K562 (cell line): Measurements from ENCODE around the gene KAZN. TPM values are rescaled to one million over a fixed set of nuclear protein-coding genes. Genes with fewer than 3 reads are reported as not detected.

ENCODE experiments used
- ATAC-seq: fragments of 200-7000 bp; cut with Tn5 transposase; 3 replicates; pipeline ENCODE4 v1.9.1; 2020; ENCODE audit warnings: moderate library complexity
- BruUV-seq: library from RNA; stranded (reverse); fragments of 400-500 nt; replicated peaks from 2 replicates; lab custom pipeline; 2021; lab: Mats Ljungman, UMichigan
- CTCF ChIA-PET: fragments of 300-600 bp; formaldehyde crosslinking; extraction: SDS; loops from one replicate; lab custom pipeline; 2021; ENCODE audit warnings: low intra/inter-chr PET ratio; lab: Yijun Ruan, JAX
- POLR2A ChIA-PET: fragments of 300-600, 350-650 bp; sonication (Branson Sonifier 250); formaldehyde crosslinking; extraction: SDS; loops from one replicate; lab custom pipeline; 2021; ENCODE audit warnings: antibody characterized with exemption, inconsistent platforms; lab: Yijun Ruan, JAX
- DNase-seq, 4 experiments: peaks; one replicate each; pipeline versions ENCODE4 v3.0.0 to v3.0.0-alpha.2; 2011 to 2018; ENCODE audit warnings: low spot score in 3 of 4, mixed read lengths in 3 of 4; ENCODE audit errors: extremely low read depth in 1 of 4
- FAIRE-seq: peaks from 2 replicates; lab custom pipeline; 2011; peaks lifted over from hg19 to GRCh38; lab: Jason Lieb, UNC
- H2AFZ ChIP-seq: 2 replicates; pipeline ENCODE4 v1.6.0; 2011; ENCODE audit warnings: low read depth, low read length, control low read depth, inconsistent platforms
- H3K27ac ChIP-seq: fragments of 200-600 bp; 3 replicates; pipeline ENCODE4 v1.8.0; 2011; ENCODE audit warnings: low read depth, mild to moderate bottlenecking, control low read depth, inconsistent platforms, low read length, moderate library complexity, mixed read lengths; ENCODE audit errors: extremely low read depth
- H3K27me3 ChIP-seq, 2 experiments: fragments of 300-600 bp in 1 of 2; 2 replicates in 1 of 2; 3 replicates in 1 of 2; pipeline versions ENCODE4 v1.6.0 to v1.8.0; 2011; ENCODE audit warnings: inconsistent platforms in 2 of 2, low read length in 2 of 2, mild to moderate bottlenecking in 1 of 2, mixed read lengths in 1 of 2, moderate library complexity in 1 of 2; ENCODE audit not compliant: control insufficient read depth in 2 of 2, insufficient read depth in 2 of 2
- H3K36me3 ChIP-seq: fragments of 300-600 bp; 3 replicates; pipeline ENCODE4 v1.8.0; 2011; ENCODE audit warnings: mild to moderate bottlenecking, low read length, inconsistent platforms; ENCODE audit not compliant: control insufficient read depth, insufficient read depth
- H3K4me1 ChIP-seq, 2 experiments: fragments of 200-600 bp in 1 of 2; replicated peaks in 1 of 2; 2 replicates in 1 of 2; 3 replicates in 1 of 2; pipeline versions ENCODE4 v1.5.1 to v1.8.0; 2011; ENCODE audit warnings: inconsistent platforms in 2 of 2, low read length in 2 of 2, mild to moderate bottlenecking in 1 of 2, mixed read lengths in 1 of 2, moderate library complexity in 1 of 2; ENCODE audit not compliant: control insufficient read depth in 2 of 2, insufficient read depth in 2 of 2
- H3K4me2 ChIP-seq: 2 replicates; pipeline ENCODE4 v1.6.1; 2011; ENCODE audit warnings: low read length, control low read depth, inconsistent platforms, mixed read lengths; ENCODE audit not compliant: insufficient read depth
- H3K4me3 ChIP-seq: fragments of 200-600 bp; sonication (generic), shearing (Covaris generic); 2 replicates; pipeline ENCODE4 v1.5.1; 2016; ENCODE audit warnings: control low read depth, inconsistent platforms
- H3K79me2 ChIP-seq: fragments of 200-600 bp; 3 replicates; pipeline ENCODE4 v1.8.0; 2011; ENCODE audit warnings: low read length, inconsistent platforms; ENCODE audit not compliant: control insufficient read depth, insufficient read depth
- H3K9ac ChIP-seq, 2 experiments: 2 replicates each; pipeline versions ENCODE4 v1.6.0 to v1.6.1; 2011; ENCODE audit warnings: low read depth in 2 of 2, low read length in 2 of 2, control low read depth in 1 of 2, inconsistent platforms in 1 of 2, mild to moderate bottlenecking in 1 of 2, mixed read lengths in 1 of 2; ENCODE audit not compliant: insufficient read depth in 1 of 2
- H3K9me1 ChIP-seq: one replicate; pipeline ENCODE4 v1.6.0; 2011; ENCODE audit warnings: inconsistent platforms, mild to moderate bottlenecking, low read length, moderate library complexity; ENCODE audit not compliant: control insufficient read depth, insufficient read depth
- H3K9me3 ChIP-seq: replicated peaks from 2 replicates; pipeline ENCODE4 v1.5.1; 2011; ENCODE audit warnings: low read depth, low read length, inconsistent platforms; ENCODE audit not compliant: control insufficient read depth, insufficient read depth
- H4K20me1 ChIP-seq: replicated peaks from 2 replicates; pipeline ENCODE4 v1.6.1; 2011; ENCODE audit warnings: low read length, inconsistent platforms, mixed read lengths; ENCODE audit not compliant: control insufficient read depth, insufficient read depth
- E2F3 ChIP-seq: fragments of 250-450 bp; sonication (Bioruptor Pico); IDR thresholded peaks from 2 replicates; pipeline ENCODE4 v1.4.0; 2020; ENCODE audit warnings: mild to moderate bottlenecking
- E2F5 ChIP-seq: sonication (generic); formaldehyde crosslinking; IDR thresholded peaks from 2 replicates; pipeline ENCODE4 v1.8.0; 2022; ENCODE audit warnings: mild to moderate bottlenecking, missing genetic modification reagents
- HDAC6 ChIP-seq: IDR thresholded peaks from 2 replicates; pipeline ENCODE4 v1.6.1; 2012; ENCODE audit warnings: low read depth, mild to moderate bottlenecking, control low read depth, inconsistent platforms, low read length, moderate library complexity
- KAT7 ChIP-seq: sonication (generic); formaldehyde crosslinking; IDR thresholded peaks from 2 replicates; pipeline ENCODE4 v1.8.0; 2022; ENCODE audit warnings: missing genetic modification reagents, mild to moderate bottlenecking, borderline replicate concordance
- NR3C1 ChIP-seq: sonication (generic); formaldehyde crosslinking; IDR thresholded peaks from 2 replicates; pipeline ENCODE4 v1.8.1; 2022; ENCODE audit warnings: missing genetic modification reagents
- TAF7 ChIP-seq: fragments of 450-650 bp; IDR thresholded peaks from 2 replicates; pipeline ENCODE4 v1.6.1; 2016; ENCODE audit warnings: missing genetic modification characterization, missing compliant biosample characterization
- TBP ChIP-seq: optimal IDR thresholded peaks from 2 replicates; pipeline ENCODE3; 2011; ENCODE audit warnings: low read depth, low read length, improper control_type of control experiment
- ZEB2 ChIP-seq: fragments of 450-650 bp; IDR thresholded peaks from 2 replicates; pipeline ENCODE4 v1.6.1; 2016
- ZNF445 ChIP-seq: fragments of 250-450 bp; sonication (Bioruptor Pico); IDR thresholded peaks from 2 replicates; pipeline ENCODE4 v1.4.0; 2020; ENCODE audit warnings: low read depth, mild to moderate bottlenecking, moderate library complexity
- ZNF586 ChIP-seq: fragments of 450-650 bp; formaldehyde crosslinking; conservative IDR thresholded peaks from 2 replicates; pipeline ENCODE4 v1.4.0; 2020; ENCODE audit warnings: mild to moderate bottlenecking, moderate library complexity
- WGBS: fragments of 100-300 bp; shearing (Covaris generic); methylation state at CpG from one replicate; pipeline ENCODE4 v1.1.6; 2016; ENCODE audit warnings: low coverage, mixed read lengths; ENCODE audit not compliant: insufficient coverage; ENCODE audit errors: missing lambda C conversion rate; 5-methylcytosine and 5-hydroxymethylcytosine counted together
- in situ Hi-C: fragments of 300-500 bp; cut with MboI; formaldehyde crosslinking; loops from 4 replicates; pipeline ENCODE4 v1.15.0; 2018; ENCODE audit warnings: inconsistent platforms, mixed read lengths
- intact Hi-C: fragments of 100-400 bp; cut with micrococcal nuclease; formaldehyde crosslinking; loops from 2 replicates; pipeline ENCODE4 v1.14.2; 2022
- polyA plus RNA-seq, 8 experiments: library from polyadenylated mRNA; depleted of rRNA in 4 of 8; stranded (reverse) in 5 of 8; unstranded in 3 of 8; fragments of >200 nt; fragmentation: Nextera tagmentation in 2 of 8; fragmentation: Illumina TruSeq in 1 of 8; extraction: Ambion mirVana in 2 of 8; extraction: Trizol in 1 of 8; gene quantifications; 2 replicates each; pipeline versions ENCODE4 v1.2.1 to v1.2.3, GENCODE V29; 2011 to 2014; ENCODE audit warnings: inconsistent platforms in 1 of 8, missing spikeins in 1 of 8
- total RNA-seq, 7 experiments: library from RNA; depleted of rRNA in 6 of 7; stranded (reverse); fragments of >200 nt in 6 of 7; fragmentation: Illumina TruSeq in 2 of 7; extraction: Trizol in 2 of 7; gene quantifications; 2 replicates each; pipeline versions ENCODE4 v1.2.1 to v1.2.3, GENCODE V29; 2011 to 2021; ENCODE audit warnings: low replicate concordance in 1 of 7

Gene KAZN
- total and polyA plus RNA-seq, 9 of the 15 experiments (the other 6 are each of a cell fraction or from before 2014, with no cell fraction given): 2.1 to 21.6 (median 5.4) TPM

DNA sequence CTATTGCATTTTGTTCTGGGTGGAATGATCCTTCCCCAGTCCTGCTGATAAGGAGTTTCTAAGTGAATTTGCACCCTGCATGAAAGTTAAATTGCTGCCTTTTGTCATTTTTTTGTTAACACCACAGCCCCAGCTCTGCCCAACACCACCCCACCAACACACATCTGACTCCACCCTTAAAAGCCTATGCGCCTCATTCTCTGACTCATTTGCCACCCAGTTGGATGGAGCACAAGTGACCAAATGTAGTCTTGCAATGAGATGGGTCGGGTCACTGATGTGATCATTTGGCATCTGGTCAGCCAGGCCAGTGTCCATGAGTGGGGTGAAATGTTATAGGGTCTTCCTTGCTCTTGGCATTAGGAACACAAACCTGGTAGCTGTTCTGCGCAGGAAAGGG, 256.8 kb downstream of the KAZN start:
- no peak overlapping the region for H3K27ac ChIP-seq

DNA sequence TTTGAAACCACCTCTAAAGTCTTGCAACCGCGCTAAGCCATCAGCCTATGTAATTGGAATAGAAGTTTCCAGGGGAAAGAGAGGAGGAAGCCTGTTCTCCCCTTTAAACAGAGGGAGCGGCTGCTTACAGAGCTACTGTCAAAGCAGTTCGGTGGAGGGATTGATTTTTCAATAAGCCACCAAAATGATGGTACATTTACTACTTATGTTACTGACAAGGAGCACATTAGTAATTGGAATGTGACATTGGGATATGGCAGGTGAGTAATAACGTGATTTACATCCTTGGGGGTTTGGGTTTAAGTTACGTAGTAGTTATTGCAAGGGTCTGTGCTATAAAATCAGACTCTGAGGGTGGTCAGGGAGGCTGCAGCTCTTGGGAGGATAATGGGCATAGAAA, 257.3 kb downstream of the KAZN start:
- FAIRE-seq (no peak), DNase-seq (no peak), ATAC-seq (no peak)
- Histone ChIP-seq H3K9me1 (no peaks in the 10 kb centered on the region), H3K27me3 (peaks cover 60 to 65% of the 10 kb centered on the region in 2 experiments), H3K36me3 (no peaks in the 10 kb centered on the region), H3K79me2 (no peaks in the 10 kb centered on the region), H3K4me1 (no peaks in the 10 kb centered on the region; a peak in 3 of 5 replicates), H3K4me3 (no peak overlapping the region), H3K27ac (no peak overlapping the region), H3K9ac (no peak overlapping the region), H4K20me1 (no peaks in the 10 kb centered on the region), H3K9me3 (no peaks in the 10 kb centered on the region), H3K4me2 (no peak overlapping the region), H2AFZ (no peak overlapping the region)
- ChIA-PET CTCF (no interaction called here), POLR2A (interaction anchor here (0.6 to 1.4 kb wide), 3 partner anchors 10 to 17 kb away, joined by 3 to 4 read pairs (median 3); no protein-coding TSS in a partner anchor)
- in situ Hi-C loops (loop anchor here (25.0 kb wide), 1 partner anchor 744 kb away; no protein-coding TSS in a partner anchor), intact Hi-C loops (no loop called here)
- 12% methylated on average over 6 of the region's 6 CpGs for WGBS
- no TSS peak for BruUV-seq
- TF ChIP-seq ZEB2 (no peak), KAT7 (CRISPR knock-in tag) (no peak), ZNF586 (no peak), NR3C1 (no peak)

More for the DNA sequence above, 256.8 kb downstream of the KAZN start:
- H3K27me3 ChIP-seq: peaks cover 60 to 65% of the 10 kb centered on the region in 2 experiments
- no peaks in the 10 kb centered on the region for H3K9me3 ChIP-seq
- no peak overlapping the region for H2AFZ ChIP-seq
- H3K4me3 ChIP-seq: no peak overlapping the region
- ATAC-seq (no peak), FAIRE-seq (no peak), DNase-seq (no peak)
- in situ Hi-C loops: loop anchor here (25.0 kb wide), 1 partner anchor 743 kb away; no protein-coding TSS in a partner anchor
- no peaks in the 10 kb centered on the region for H3K9me1 ChIP-seq
- ChIA-PET CTCF (no interaction called here), POLR2A (interaction anchor here (0.6 to 1.4 kb wide), 3 partner anchors 9 to 56 kb away, joined by 3 to 4 read pairs (median 3); no protein-coding TSS in a partner anchor)
- 4% methylated on average over 3 of the region's 3 CpGs for WGBS
- no peak overlapping the region for H3K9ac ChIP-seq
- no peak overlapping the region for H3K4me2 ChIP-seq
- no TSS peak for BruUV-seq
- no peaks in the 10 kb centered on the region; a peak in 3 of 5 replicates for H3K4me1 ChIP-seq
- H4K20me1 ChIP-seq: no peaks in the 10 kb centered on the region
- H3K79me2 ChIP-seq: no peaks in the 10 kb centered on the region
- TF ChIP-seq E2F5 (CRISPR knock-in tag) (no peak), TAF7 (no peak), HDAC6 (no peak), E2F3 (CRISPR knock-in tag) (no peak), ZNF445 (no peak), TBP (no peak)
- no peaks in the 10 kb centered on the region for H3K36me3 ChIP-seq
- intact Hi-C loops: no loop called here
